Stimulated activated CD8-positive, alpha-beta memory T cell treated with anti-CD3 and anti-CD28 coated beads, Interleukin-15, amount 100 ng/mL, for 48 hours (primary cell): ENCODE results near the gene MTAP.

Experiments used
- DNase-seq, 2 donors: peaks; one replicate each; pipeline ENCODE4 v3.0.0-alpha.2; 2020; ENCODE audit warnings: low read depth in 2 of 2

Gene MTAP

GRCh38 chr9:21802418-21803000 lies at the start of gene MTAP:
MTAP (plus strand) TSS chr9:21802636; CDS start chr9:21802749, 113 bp downstream.
- DNase-seq: peak; percentile 64 to 70

- no peak for DNase-seq
These were observed 48.9 kb upstream of the MTAP start for GRCh38 chr9:21753523-21753922.

GRCh38 chr9:21754741-21755140 lies 47.7 kb upstream of the MTAP start:
- no peak for DNase-seq

GRCh38 chr9:21758540-21758939 lies 43.9 kb upstream of the MTAP start:
- no peak for DNase-seq

- peak; percentile 27 to 28 for DNase-seq
These were observed 41.0 kb upstream of the MTAP start for GRCh38 chr9:21761309-21761901.

- no peak for DNase-seq
These were observed 40.4 kb upstream of the MTAP start for GRCh38 chr9:21762064-21762463.

- DNase-seq: no peak
These were observed 37.6 kb upstream of the MTAP start for GRCh38 chr9:21764846-21765245.

GRCh38 chr9:21766096-21766495 lies 36.3 kb upstream of the MTAP start:
- no peak for DNase-seq

GRCh38 chr9:21770871-21771560 lies 31.4 kb upstream of the MTAP start:
- DNase-seq: no peak

GRCh38 chr9:21777701-21778100 lies 24.7 kb upstream of the MTAP start:
- DNase-seq: no peak

GRCh38 chr9:21778304-21778703 lies 24.1 kb upstream of the MTAP start:
- DNase-seq: no peak

- DNase-seq: no peak
These were observed 23.0 kb upstream of the MTAP start for GRCh38 chr9:21779397-21779796.

- no peak for DNase-seq
These were observed 20.8 kb upstream of the MTAP start for GRCh38 chr9:21781656-21782055.

GRCh38 chr9:21782205-21782604 lies 20.2 kb upstream of the MTAP start:
- no peak for DNase-seq

GRCh38 chr9:21788752-21789151 lies 13.7 kb upstream of the MTAP start:
- DNase-seq: no peak

GRCh38 chr9:21789541-21790037 lies 12.8 kb upstream of the MTAP start:
- DNase-seq: no peak

- no peak for DNase-seq
These were observed 7.0 kb upstream of the MTAP start for GRCh38 chr9:21795483-21795882.

- DNase-seq: no peak
These were observed 5.7 kb upstream of the MTAP start for GRCh38 chr9:21796768-21797167.

- no peak for DNase-seq
These were observed 1.3 kb upstream of the MTAP start for GRCh38 chr9:21800931-21801682.

GRCh38 chr9:21801683-21802417 lies 586 bp upstream of the MTAP start:
- DNase-seq: no peak

- DNase-seq: no peak
These were observed 1.2 kb downstream of the MTAP start for GRCh38 chr9:21803649-21804048.

GRCh38 chr9:21804331-21804730 lies 1.9 kb downstream of the MTAP start:
- DNase-seq: no peak
